GM21423 (cell line): ENCODE data around the gene MS4A10.

Source experiments
- ATAC-seq: cut with Tn5 transposase; IDR thresholded peaks from one replicate; pipeline ENCODE4 v1.9.1; 2021; ENCODE audit warnings: mild to moderate bottlenecking, moderate library complexity; ENCODE audit not compliant: unreplicated experiment

The MS4A10 gene

GRCh38 chr11:60786811-60787567 lies 1.9 kb downstream of the MS4A10 start:
- ATAC-seq, result no peak

DNA sequence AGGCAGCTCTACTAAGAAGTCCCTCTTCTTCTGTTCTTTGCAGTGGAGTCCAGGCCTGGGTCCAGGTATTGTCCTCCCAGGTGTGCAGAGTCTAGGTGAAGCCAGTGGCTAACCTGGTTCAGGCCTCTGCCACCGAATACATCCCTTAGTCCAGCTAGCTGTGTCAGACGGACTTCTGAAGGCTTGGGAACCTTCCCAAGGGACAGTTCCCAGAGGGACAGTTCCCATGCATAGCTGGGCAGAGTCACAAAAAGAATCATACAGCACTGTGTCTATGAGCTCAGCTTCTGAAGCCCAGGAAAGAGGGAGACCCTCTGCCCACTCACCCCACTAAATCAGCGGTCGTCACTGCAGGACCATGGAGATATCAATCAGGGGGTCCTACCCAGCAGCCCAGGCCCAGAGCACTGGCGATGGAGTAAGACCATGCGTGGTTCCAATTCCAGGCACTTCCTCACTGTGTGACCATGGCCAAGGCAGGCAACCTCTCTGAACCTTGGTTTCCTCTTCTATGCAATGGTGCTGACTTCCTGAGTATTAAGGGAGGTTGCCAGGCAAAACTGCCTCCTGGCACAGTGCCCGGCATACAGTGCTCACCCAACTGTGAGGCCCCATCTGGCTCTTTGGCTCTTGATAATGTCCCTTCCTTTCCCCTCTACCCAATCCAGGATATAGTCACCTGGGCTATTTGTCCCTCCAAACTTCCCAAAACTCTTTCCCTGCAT lies 3.4 kb downstream of the MS4A10 start:
- ATAC-seq, result no peak

DNA sequence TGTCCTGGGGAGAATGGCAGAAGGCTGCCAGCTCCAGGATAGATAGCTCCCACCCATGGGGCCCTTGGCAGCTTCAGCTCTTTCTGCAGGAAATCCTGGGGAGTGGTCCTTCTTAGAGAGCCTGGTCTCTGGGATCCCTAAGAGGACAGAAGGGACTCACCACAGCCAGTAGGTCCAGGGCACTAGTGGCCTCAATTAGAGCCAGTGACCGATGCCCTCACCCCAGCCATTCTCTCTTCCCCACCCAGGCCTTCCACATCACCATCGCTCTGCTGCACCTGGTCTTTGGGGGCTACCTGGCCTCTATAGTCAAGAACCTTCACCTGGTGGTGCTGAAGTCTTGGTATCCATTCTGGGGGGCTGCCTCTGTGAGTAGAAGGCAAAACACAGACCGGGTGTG lies 5.6 kb downstream of the MS4A10 start:
- ATAC-seq, result no peak

GRCh38 chr11:60791153-60791933 lies 6.2 kb downstream of the MS4A10 start:
- no peak for ATAC-seq

DNA sequence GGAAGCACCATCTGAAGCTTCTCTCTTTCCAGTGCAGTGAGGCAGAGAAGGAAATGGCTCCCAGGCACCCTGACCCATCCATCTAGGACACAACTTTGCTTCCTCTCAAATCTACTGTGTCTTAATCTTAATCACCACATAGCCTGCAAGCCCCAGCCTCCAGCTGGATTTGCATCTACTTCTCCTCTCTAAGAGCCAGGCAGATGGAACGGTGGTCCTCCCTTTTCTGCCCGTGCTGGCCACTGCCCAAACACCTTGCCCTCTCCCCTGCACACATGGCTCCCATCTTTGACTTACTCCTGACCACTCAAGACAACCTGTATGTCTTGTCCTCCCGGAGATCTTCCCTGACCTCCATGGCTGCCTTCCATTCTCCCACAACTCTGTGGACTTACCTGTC lies 7.4 kb downstream of the MS4A10 start:
- no peak for ATAC-seq

- ATAC-seq, result no peak
Observed at GRCh38 chr11:60795291-60795690, 10.2 kb downstream of the MS4A10 start.

- no peak for ATAC-seq
Observed at GRCh38 chr11:60797846-60798630, 12.9 kb downstream of the MS4A10 start.

DNA sequence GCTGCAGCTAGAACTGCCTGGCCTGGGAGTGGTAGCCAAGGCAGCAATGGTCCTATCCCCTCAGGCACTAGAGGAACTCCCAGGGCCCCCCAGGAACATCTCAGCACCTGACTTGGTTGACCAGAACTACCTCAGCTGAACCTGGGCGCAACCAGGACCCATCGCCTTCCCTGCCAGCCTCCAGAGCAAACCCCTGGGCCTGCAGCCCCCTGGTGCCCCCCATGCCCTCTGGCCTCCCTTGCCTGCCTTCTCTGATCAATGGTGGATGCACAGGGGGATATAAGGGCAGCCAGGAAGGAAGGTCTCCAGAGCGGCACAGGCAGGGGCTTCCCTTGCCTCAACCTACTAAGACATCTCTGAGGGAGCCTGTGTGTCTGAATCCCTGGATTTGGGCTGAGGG lies 13.5 kb downstream of the MS4A10 start:
- ATAC-seq, result no peak

- no peak for ATAC-seq
Observed at GRCh38 chr11:60801194-60801593, 16.1 kb downstream of the MS4A10 start.

DNA sequence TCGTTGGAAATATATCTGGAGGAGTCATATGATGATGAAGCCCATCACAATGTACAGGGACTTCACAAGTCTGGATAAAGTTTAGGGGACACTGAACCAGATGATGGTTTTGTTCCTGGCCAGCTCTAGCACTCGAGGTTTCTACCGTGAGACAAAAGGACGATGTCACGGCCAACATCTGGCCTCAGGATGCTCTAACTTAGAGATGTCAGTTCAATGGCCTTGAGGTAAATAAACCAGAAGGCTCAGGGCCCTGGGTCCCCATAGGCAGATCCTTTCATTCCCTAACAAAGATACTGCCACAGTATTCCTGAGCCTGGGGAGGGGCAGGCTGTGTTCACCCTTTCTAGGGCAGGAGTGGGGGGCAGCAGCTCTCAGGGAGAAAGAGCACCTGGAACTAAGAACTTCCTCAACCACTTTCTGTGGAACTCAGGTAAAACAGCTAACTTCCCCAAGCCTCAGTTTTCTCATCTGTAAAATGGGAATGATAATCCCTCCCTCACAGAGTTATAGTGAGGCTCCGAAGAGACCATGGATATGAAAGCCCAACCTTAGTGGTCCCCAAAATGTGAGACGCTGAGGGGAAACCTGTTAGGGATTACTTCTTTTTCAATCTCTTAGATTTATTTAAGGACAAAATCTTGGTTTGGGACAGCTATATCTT lies 18.3 kb downstream of the MS4A10 start:
- ATAC-seq, result no peak

DNA sequence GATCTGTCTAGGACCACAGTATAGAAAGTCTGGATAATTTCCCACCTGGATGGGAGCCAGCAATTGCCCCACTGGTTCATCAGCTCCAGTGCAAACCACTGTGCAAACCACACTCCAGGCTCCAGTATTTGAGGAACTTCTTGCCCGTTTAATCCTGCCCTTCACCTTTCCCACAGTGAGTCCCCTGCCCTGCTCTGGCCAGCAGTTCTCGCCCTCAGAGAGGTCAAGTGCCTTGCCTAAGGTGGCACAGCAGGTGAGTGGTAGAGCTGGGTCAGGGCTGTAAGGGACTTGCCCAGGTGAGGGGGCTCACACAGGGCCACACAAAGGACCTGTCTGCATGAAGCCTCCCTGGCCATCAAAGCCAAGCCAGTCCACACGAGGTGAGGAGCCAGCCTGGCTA lies 24.1 kb downstream of the MS4A10 start:
- no peak for ATAC-seq

- ATAC-seq, result no peak
Observed at GRCh38 chr11:60809691-60810090, 24.6 kb downstream of the MS4A10 start.

GRCh38 chr11:60810151-60810550 lies 25.0 kb downstream of the MS4A10 start:
- no peak for ATAC-seq

DNA sequence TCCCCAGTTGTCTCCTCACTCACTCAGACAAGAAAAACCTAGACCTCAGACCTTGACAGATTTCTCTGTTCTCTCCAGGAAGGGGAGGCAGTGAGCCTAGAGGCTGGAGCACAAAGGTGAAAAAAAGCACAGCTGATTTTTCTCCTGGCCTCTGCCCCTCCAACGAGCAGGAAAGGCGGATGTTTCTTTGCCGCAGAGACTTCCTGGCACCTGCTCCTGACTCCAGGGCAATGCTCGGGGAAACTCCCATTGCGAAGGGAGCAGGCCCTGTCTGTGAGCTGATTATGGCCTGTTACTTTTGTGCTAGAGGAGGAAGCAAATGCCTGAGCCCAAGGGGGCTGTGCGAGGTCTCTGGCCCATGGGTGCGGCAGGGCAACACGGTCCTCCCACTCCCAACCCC lies 25.4 kb downstream of the MS4A10 start:
- ATAC-seq, result no peak

DNA sequence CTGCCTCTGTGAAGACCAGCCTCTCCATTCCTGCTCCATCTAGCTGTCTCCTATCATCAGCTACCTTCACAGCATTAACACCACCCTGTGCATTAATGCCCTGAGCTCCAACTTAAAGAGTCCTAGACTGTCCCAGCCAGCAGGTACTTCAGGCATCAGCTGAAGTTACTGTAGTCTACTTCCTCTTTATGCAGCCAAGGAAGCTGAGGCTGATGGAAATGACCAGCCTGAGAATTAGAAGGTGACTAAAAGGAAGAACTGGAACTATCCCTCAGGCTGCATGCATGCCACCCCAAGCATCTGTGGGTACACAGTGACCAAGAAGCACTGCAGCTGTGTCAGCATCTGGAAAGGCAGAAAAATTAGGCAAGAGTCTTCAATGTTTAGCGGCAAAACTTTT lies 28.2 kb downstream of the MS4A10 start:
- ATAC-seq, result no peak

- ATAC-seq, result no peak
Observed at GRCh38 chr11:60814112-60814511, 29.0 kb downstream of the MS4A10 start.

DNA sequence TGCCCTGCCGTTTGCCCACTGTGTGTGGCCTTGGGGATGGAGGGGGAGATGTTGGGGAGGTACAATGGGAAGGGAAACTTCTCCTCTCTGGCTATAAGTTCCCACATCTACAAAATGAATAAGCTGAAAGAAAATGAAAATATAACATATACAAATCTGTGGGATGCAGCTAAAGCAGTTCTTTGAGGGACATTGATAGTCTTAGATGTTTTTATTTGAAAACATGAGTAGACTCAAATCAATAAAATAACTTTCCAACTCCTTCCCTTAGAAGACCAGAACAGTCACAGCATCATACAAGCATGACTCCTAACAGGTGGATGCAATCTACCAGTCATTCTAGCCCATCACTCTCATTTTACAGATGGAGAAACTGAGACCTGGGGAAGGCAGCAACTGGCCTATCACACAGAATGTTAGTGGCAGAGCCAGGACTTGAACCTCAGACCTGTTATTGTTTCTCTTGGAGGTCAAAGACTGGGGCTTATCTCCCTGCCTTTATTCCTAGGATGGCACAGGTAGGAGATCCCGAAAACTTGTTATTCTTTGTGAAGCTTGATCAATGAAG lies 31.5 kb downstream of the MS4A10 start:
- ATAC-seq, result no peak

DNA sequence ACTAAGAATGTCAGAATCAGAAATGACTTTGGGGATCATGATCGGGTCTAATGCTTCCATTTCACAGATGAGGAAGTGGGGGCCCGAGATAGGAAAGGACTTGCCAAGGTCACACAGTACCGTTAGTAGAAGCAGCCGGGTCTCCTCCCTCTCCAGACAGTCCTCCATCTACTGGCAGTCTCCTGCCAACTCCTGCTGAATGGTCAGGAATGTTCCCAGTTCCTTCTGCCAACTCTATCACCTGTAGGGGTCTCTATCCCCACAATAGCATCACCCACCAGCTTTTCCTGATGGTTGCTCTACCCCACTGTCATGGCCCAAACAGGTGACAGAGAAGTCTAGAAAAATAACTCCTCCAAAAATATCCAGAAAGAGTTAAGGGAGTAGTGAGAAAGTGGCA lies 32.9 kb downstream of the MS4A10 start:
- no peak for ATAC-seq

GRCh38 chr11:60821827-60822599 lies 36.9 kb downstream of the MS4A10 start:
- ATAC-seq, result no peak
